Esophagus squamous epithelium (tissue), 4 donors: ENCODE measurements around the gene TROAP.

Experiments
- POLR2A ChIP-seq, 4 donors: fragments of 450-650 bp; IDR thresholded peaks; one replicate each; pipeline ENCODE4 v1.6.1; 2017; ENCODE audit warnings: antibody characterized with exemption in 4 of 4, mild to moderate bottlenecking in 4 of 4, moderate library complexity in 3 of 4
- TF ChIP-seq, protein P1 (sequence below), 6 experiments: fragments of 450-650 bp in 4 of 6; fragments of 200-600 bp in 2 of 6; sonication (generic) in 2 of 6; IDR thresholded peaks; one replicate each; pipeline ENCODE4 v1.5.1; 2016 to 2019; ENCODE audit warnings: antibody characterized with exemption in 6 of 6, mild to moderate bottlenecking in 4 of 6, moderate library complexity in 4 of 6

DNA sequence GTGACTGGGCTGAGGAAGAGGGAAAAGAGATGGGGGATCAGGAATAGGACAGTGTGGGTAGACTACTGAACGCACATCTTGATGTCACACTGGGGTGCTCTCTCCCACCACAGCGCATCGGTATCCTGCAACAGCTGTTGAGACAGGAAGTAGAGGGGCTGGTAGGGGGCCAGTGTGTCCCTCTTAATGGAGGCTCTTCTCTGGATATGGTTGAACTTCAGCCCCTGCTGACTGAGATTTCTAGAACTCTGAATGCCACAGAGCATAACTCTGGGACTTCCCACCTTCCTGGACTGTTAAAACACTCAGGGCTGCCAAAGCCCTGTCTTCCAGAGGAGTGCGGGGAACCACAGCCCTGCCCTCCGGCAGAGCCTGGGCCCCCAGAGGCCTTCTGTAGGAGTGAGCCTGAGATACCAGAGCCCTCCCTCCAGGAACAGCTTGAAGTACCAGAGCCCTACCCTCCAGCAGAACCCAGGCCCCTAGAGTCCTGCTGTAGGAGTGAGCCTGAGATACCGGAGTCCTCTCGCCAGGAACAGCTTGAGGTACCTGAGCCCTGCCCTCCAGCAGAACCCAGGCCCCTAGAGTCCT is 7.1 kb downstream of the TROAP start:
- TF ChIP-seq, protein P1, sequence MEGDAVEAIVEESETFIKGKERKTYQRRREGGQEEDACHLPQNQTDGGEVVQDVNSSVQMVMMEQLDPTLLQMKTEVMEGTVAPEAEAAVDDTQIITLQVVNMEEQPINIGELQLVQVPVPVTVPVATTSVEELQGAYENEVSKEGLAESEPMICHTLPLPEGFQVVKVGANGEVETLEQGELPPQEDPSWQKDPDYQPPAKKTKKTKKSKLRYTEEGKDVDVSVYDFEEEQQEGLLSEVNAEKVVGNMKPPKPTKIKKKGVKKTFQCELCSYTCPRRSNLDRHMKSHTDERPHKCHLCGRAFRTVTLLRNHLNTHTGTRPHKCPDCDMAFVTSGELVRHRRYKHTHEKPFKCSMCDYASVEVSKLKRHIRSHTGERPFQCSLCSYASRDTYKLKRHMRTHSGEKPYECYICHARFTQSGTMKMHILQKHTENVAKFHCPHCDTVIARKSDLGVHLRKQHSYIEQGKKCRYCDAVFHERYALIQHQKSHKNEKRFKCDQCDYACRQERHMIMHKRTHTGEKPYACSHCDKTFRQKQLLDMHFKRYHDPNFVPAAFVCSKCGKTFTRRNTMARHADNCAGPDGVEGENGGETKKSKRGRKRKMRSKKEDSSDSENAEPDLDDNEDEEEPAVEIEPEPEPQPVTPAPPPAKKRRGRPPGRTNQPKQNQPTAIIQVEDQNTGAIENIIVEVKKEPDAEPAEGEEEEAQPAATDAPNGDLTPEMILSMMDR (IDR thresholded peaks at IDR 0.05) = no peak
- TF ChIP-seq POLR2A (IDR thresholded peaks at IDR 0.05) = no peak
